Astrocyte (in vitro differentiated cells and primary cell): Measurements from ENCODE around the gene POU6F1. TPM values are rescaled to one million over a fixed set of nuclear protein-coding genes. Genes with fewer than 3 reads are reported as not detected.
A peak's percentile ranks its signal among the peaks of the same experiment; 100 is the strongest.

Experiments used
- DNase-seq: peaks from one replicate; pipeline ENCODE4 v3.0.0-alpha.2; 2010; ENCODE audit warnings: low read depth
- FAIRE-seq: peaks from 2 replicates; lab custom pipeline; 2011; peaks lifted over from hg19 to GRCh38; lab: Jason Lieb, UNC
- H2AFZ ChIP-seq: 2 replicates; pipeline ENCODE4 v1.6.0; 2012; ENCODE audit warnings: low read depth, low read length, inconsistent platforms
- H3K27ac ChIP-seq: 2 replicates; pipeline ENCODE4 v1.5.1; 2011; ENCODE audit warnings: low read depth, low read length, inconsistent platforms
- H3K27me3 ChIP-seq: 2 replicates; pipeline ENCODE4 v1.6.0; 2011; ENCODE audit warnings: low read length, inconsistent platforms; ENCODE audit not compliant: insufficient read depth
- H3K36me3 ChIP-seq: 2 replicates; pipeline ENCODE4 v1.5.1; 2011; ENCODE audit warnings: low read length, inconsistent platforms; ENCODE audit not compliant: insufficient read depth
- H3K4me1 ChIP-seq: 2 replicates; pipeline ENCODE4 v1.5.1; 2011; ENCODE audit warnings: low read length, inconsistent platforms; ENCODE audit not compliant: insufficient read depth
- H3K4me2 ChIP-seq: 2 replicates; pipeline ENCODE4 v1.6.0; 2012; ENCODE audit warnings: low read length, inconsistent platforms
- H3K4me3 ChIP-seq: 2 replicates; pipeline ENCODE4 v1.5.1; 2011; ENCODE audit warnings: low read depth, mild to moderate bottlenecking, low read length, inconsistent platforms; ENCODE audit not compliant: insufficient read depth
- H3K79me2 ChIP-seq: 2 replicates; pipeline ENCODE4 v1.6.0; 2012; ENCODE audit warnings: mild to moderate bottlenecking, low read length, inconsistent platforms; ENCODE audit not compliant: insufficient read depth
- H3K9ac ChIP-seq: 2 replicates; pipeline ENCODE4 v1.6.0; 2012; ENCODE audit warnings: mild to moderate bottlenecking, low read length, inconsistent platforms
- H3K9me3 ChIP-seq: 2 replicates; pipeline ENCODE4 v1.5.1; 2012; ENCODE audit warnings: low read depth, mild to moderate bottlenecking, low read length, inconsistent platforms; ENCODE audit not compliant: insufficient read depth
- H4K20me1 ChIP-seq: 2 replicates; pipeline ENCODE4 v1.6.0; 2012; ENCODE audit warnings: low read length, inconsistent platforms; ENCODE audit not compliant: insufficient read depth
- H3K27ac Mint-ChIP-seq: one replicate; pipeline ENCODE4 v1.8.0; 2021; ENCODE audit warnings: mild to moderate bottlenecking, mixed read lengths; ENCODE audit not compliant: unreplicated experiment
- H3K27me3 Mint-ChIP-seq: one replicate; pipeline ENCODE4 v1.8.0; 2021; ENCODE audit warnings: low read depth, mixed read lengths; ENCODE audit not compliant: unreplicated experiment
- H3K36me3 Mint-ChIP-seq: one replicate; pipeline ENCODE4 v1.8.0; 2021; ENCODE audit warnings: low read depth, mixed read lengths; ENCODE audit not compliant: unreplicated experiment
- H3K4me1 Mint-ChIP-seq: one replicate; pipeline ENCODE4 v1.8.0; 2021; ENCODE audit warnings: low read depth, mixed read lengths; ENCODE audit not compliant: unreplicated experiment
- H3K4me3 Mint-ChIP-seq: one replicate; pipeline ENCODE4 v1.8.0; 2021; ENCODE audit warnings: mild to moderate bottlenecking, moderate library complexity, mixed read lengths; ENCODE audit not compliant: unreplicated experiment
- H3K9me3 Mint-ChIP-seq: one replicate; pipeline ENCODE4 v1.8.0; 2021; ENCODE audit warnings: mild to moderate bottlenecking, mixed read lengths; ENCODE audit not compliant: unreplicated experiment
- EZH2 ChIP-seq: IDR thresholded peaks from 2 replicates; pipeline ENCODE4 v1.6.1; 2012; ENCODE audit warnings: mild to moderate bottlenecking, low read length, inconsistent platforms; ENCODE audit not compliant: insufficient read depth
- total RNA-seq: library from RNA; stranded (reverse); gene quantifications from 2 replicates; pipeline ENCODE4 v1.2.1, GENCODE V29; 2021
- TF ChIP-seq, protein P1 (sequence below): IDR thresholded peaks from 2 replicates; pipeline ENCODE4 v1.5.1; 2011; ENCODE audit warnings: low read depth, mild to moderate bottlenecking, inconsistent platforms, low read length, moderate library complexity; ENCODE audit not compliant: insufficient read depth

Gene POU6F1
- total RNA-seq, 1 donor from 2014 or later, result 3.6 TPM

DNA sequence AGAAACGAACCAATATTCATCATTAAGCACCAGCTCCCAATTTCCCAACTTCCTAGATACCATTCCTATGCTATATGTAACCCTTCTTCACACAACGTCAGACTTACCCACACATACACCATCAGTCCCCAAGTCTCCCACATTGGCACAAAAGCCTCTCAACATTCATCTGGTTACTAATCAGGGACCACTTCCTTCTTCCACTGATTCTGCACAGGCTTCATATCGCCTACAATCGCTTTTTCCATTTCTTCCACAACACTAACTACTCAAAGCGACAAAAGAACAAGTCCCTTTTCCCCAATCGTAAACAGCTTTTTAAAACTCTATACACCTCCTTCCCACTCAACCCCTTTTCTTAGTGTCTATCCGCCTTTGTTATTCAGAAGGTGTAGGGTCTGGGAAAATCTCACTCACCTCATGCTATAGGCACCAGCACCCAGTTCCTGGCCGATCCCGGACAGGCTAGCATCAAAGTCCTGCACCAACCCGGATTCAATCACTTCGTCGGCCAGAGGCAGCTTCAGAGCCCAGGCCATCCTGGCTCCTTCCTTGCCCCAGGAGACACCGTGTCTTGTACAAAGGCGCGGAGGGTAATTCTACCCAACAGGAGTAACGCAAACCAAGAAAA, 45.9 kb downstream of the POU6F1 start:
- DNase-seq (peak; percentile 45), FAIRE-seq (no peak)
- H4K20me1 ChIP-seq, result peaks cover 22% of the 10 kb centered on the region
- H3K79me2 ChIP-seq, result peaks cover 54% of the 10 kb centered on the region
- no peaks in the 10 kb centered on the region for H3K27me3 Mint-ChIP-seq
- no peaks in the 10 kb centered on the region for H3K4me1 ChIP-seq
- peak overlapping the region; percentile 95 for H2AFZ ChIP-seq
- no peak overlapping the region for H3K27ac Mint-ChIP-seq
- H3K36me3 ChIP-seq, result no peaks in the 10 kb centered on the region
- no peaks in the 10 kb centered on the region for H3K4me1 Mint-ChIP-seq
- peak overlapping the region; percentile 82 for H3K4me3 ChIP-seq
- TF ChIP-seq, protein P1, sequence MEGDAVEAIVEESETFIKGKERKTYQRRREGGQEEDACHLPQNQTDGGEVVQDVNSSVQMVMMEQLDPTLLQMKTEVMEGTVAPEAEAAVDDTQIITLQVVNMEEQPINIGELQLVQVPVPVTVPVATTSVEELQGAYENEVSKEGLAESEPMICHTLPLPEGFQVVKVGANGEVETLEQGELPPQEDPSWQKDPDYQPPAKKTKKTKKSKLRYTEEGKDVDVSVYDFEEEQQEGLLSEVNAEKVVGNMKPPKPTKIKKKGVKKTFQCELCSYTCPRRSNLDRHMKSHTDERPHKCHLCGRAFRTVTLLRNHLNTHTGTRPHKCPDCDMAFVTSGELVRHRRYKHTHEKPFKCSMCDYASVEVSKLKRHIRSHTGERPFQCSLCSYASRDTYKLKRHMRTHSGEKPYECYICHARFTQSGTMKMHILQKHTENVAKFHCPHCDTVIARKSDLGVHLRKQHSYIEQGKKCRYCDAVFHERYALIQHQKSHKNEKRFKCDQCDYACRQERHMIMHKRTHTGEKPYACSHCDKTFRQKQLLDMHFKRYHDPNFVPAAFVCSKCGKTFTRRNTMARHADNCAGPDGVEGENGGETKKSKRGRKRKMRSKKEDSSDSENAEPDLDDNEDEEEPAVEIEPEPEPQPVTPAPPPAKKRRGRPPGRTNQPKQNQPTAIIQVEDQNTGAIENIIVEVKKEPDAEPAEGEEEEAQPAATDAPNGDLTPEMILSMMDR, result no peak
- no peak for TF ChIP-seq EZH2
- H3K4me3 Mint-ChIP-seq, result no peak overlapping the region
- H3K27me3 ChIP-seq, result no peaks in the 10 kb centered on the region
- H3K9ac ChIP-seq, result peak overlapping the region; percentile 98
- H3K27ac ChIP-seq, result peak overlapping the region; percentile 100
- H3K4me2 ChIP-seq, result peak overlapping the region; percentile 96
- no peaks in the 10 kb centered on the region for H3K36me3 Mint-ChIP-seq
- H3K9me3 Mint-ChIP-seq, result no peaks in the 10 kb centered on the region
- no peaks in the 10 kb centered on the region for H3K9me3 ChIP-seq

DNA sequence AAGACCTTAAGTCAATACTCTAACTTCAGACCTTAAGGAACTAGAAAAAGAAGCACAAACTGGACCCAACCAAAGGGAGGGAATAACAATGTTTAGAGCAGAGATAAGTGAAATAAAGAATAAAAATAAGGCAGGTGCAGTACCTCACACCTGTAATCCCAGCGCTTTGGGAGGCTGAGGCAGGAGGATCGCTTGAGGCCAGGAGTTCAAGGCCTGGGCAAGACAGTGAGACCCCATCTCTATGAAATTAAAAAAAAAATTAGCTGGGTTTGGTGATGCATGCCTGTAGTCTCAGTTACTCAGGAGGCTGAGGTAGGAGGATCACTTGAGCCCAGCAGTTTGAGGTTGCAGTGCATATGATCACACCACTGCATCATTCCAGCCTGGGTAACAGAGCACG, 54.1 kb downstream of the POU6F1 start:
- Mint-ChIP-seq H3K27ac (no peak overlapping the region), H3K4me1 (peaks cover 2% of the 10 kb centered on the region), H3K9me3 (no peaks in the 10 kb centered on the region), H3K27me3 (no peaks in the 10 kb centered on the region), H3K4me3 (no peak overlapping the region), H3K36me3 (no peaks in the 10 kb centered on the region)
- FAIRE-seq (no peak), DNase-seq (no peak)
- Histone ChIP-seq H3K9ac (no peak overlapping the region), H4K20me1 (peaks cover 57% of the 10 kb centered on the region), H3K9me3 (no peaks in the 10 kb centered on the region), H3K36me3 (no peaks in the 10 kb centered on the region), H3K27ac (no peak overlapping the region), H2AFZ (no peak overlapping the region), H3K79me2 (peaks cover 84% of the 10 kb centered on the region), H3K27me3 (no peaks in the 10 kb centered on the region), H3K4me3 (no peak overlapping the region), H3K4me1 (no peaks in the 10 kb centered on the region), H3K4me2 (no peak overlapping the region)
- TF ChIP-seq, protein P1, result no peak
- TF ChIP-seq EZH2, result no peak

DNA sequence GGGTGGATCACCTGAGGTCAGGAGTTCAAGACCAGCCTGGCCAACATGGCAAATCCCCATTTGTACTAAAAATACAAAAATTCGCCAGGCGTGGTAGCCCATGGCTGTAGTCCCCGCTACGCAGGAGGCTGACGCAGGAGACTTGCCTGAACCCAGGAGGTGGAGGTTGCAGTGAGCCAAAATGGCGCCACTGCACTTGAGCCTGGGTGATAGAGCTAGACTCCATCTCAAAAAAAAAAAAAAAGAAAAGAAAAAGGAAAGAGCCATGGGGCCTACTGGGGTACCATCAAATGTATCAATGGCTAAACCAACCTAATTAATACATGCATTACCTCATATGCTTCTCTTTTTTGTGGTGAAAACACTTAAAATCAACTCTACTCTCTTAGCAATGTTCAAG, 55.6 kb downstream of the POU6F1 start:
- Histone ChIP-seq H3K4me3 (no peak overlapping the region), H2AFZ (no peak overlapping the region), H3K79me2 (peaks cover 79% of the 10 kb centered on the region), H3K36me3 (no peaks in the 10 kb centered on the region), H3K27me3 (no peaks in the 10 kb centered on the region), H3K4me2 (no peak overlapping the region), H4K20me1 (peaks cover 48% of the 10 kb centered on the region), H3K4me1 (no peaks in the 10 kb centered on the region), H3K27ac (no peak overlapping the region), H3K9ac (no peak overlapping the region), H3K9me3 (no peaks in the 10 kb centered on the region)
- Mint-ChIP-seq H3K4me1 (peaks cover 2% of the 10 kb centered on the region), H3K9me3 (no peaks in the 10 kb centered on the region), H3K27me3 (no peaks in the 10 kb centered on the region), H3K4me3 (no peak overlapping the region), H3K36me3 (no peaks in the 10 kb centered on the region), H3K27ac (no peak overlapping the region)
- DNase-seq (no peak), FAIRE-seq (no peak)
- no peak for TF ChIP-seq EZH2
- TF ChIP-seq, protein P1, result no peak
